Stimulated activated CD8-positive, alpha-beta memory T cell treated with anti-CD3 and anti-CD28 coated beads, Interleukin-4, amount 100 ng/mL, for 1 hour (primary cell): ENCODE results near the gene SULT1A1.

ENCODE experiments used
- DNase-seq, 2 donors: peaks; one replicate each; pipeline ENCODE4 v3.0.0-alpha.2; 2020; ENCODE audit warnings: low read depth in 2 of 2, low spot score in 1 of 2

SULT1A1 gene

DNA sequence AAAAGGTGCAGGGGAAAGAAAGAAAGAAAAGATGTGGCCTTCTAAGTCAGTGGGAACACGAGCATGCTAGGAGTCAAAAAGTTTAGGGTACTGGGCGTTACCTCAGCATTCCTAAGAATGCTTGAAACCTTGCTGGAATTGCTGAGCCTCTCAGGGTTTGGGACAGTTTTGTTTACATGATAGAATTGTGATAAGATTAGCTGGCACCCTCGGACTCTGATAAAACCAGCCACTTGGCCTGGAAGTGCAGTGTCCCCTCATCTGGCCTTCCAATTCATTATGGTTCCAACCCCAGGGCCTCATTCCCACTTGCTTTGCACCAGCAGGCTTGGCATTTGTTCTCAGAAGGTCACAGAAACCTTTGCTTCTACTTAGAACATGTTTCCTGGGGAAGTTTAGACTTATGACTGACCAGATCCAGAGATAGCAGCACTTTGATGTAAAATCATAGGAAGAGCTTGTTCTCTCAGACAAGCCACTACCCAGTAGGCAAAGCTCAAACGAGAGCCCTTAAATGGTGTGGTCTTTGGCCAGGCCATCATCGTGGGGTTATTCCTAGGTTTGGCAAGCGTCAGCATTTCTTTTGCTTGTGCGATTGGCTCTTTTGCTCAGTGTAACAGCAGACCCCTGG lies 48.2 kb downstream of the SULT1A1 start:
- no peak for DNase-seq

DNA sequence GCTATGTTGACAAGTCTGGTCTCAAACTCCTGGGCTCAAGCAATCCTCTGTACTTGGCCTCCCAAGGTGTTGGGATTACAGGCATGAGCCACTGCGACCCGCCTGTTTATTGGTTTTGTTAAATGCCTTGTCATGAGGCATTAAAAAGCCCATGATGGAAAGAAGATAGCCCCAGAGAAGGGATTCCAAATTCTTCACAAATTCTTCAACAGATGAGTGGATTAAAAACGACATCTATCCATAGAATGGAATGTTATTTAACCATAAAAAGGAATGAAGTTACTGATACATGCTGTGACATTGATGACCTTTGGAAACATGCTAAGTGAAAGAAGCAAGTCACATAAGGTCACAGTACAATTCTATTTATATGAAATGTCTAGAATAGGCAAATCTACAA lies 51.4 kb downstream of the SULT1A1 start:
- DNase-seq: no peak

DNA sequence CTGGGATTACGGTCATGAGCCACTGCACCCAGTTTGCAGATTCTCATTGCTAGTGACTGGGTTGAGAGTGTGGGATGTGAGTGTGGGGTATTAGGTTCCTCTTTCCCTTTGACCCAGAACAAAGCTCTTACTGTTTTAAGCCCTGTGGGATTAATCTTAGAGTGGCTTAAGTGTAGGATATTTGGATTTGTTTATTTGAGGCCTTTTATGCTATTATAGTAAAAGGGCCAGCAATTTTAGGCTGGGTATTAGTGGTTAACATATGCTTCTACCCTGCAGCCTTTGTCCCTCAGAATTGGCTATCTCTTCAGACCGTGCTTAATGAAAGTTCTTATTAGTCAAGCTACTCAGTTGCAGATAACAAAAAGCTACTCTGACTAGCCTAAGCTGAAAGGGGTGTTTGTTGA lies 52.9 kb downstream of the SULT1A1 start:
- DNase-seq: no peak

- DNase-seq: no peak
Observed at GRCh38 chr16:28555561-28555960, 54.3 kb downstream of the SULT1A1 start.
